Endothelial cell of umbilical vein (primary cell): ENCODE results near the gene TP53RK.

ENCODE experiments used
- CTCF ChIP-seq, 2 donors: IDR thresholded peaks; 1 replicate in 1 of 2; 2 replicates in 1 of 2; pipeline ENCODE4 v1.5.1; 2011; ENCODE audit warnings: low read length in 2 of 2, mild to moderate bottlenecking in 2 of 2, moderate library complexity in 2 of 2, control low read depth in 1 of 2, inconsistent platforms in 1 of 2, low read depth in 1 of 2; ENCODE audit not compliant: insufficient read depth in 1 of 2; ENCODE audit errors: extremely low read depth in 1 of 2
- EZH2 ChIP-seq: IDR thresholded peaks from 2 replicates; pipeline ENCODE4 v1.6.1; 2012; ENCODE audit warnings: borderline replicate concordance, low read depth, mild to moderate bottlenecking, moderate library complexity, low read length, inconsistent platforms; ENCODE audit not compliant: severe bottlenecking
- GATA2 ChIP-seq: IDR thresholded peaks from 2 replicates; pipeline ENCODE4 v1.7.0; 2011; ENCODE audit warnings: low read depth, mild to moderate bottlenecking, moderate library complexity, mixed read lengths, low read length; ENCODE audit not compliant: insufficient read length, insufficient read depth
- JUN ChIP-seq: IDR thresholded peaks from 2 replicates; pipeline ENCODE4 v1.6.1; 2011; ENCODE audit warnings: borderline replicate concordance, low read depth; ENCODE audit not compliant: insufficient read length, insufficient read depth
- MAX ChIP-seq: IDR thresholded peaks from 2 replicates; pipeline ENCODE4 v1.6.1; 2011; ENCODE audit not compliant: insufficient read depth, insufficient read length
- MYC ChIP-seq: IDR thresholded peaks from one replicate; pipeline ENCODE4 v1.6.1; 2011; ENCODE audit warnings: mild to moderate bottlenecking, low read depth, low read length
- POLR2A ChIP-seq: IDR thresholded peaks from 2 replicates; pipeline ENCODE4 v1.6.1; 2012; ENCODE audit warnings: low read depth, mild to moderate bottlenecking, control low read depth, low read length
- POLR2AphosphoS5 ChIP-seq: IDR thresholded peaks from 2 replicates; pipeline ENCODE4 v1.6.1; 2012; ENCODE audit warnings: low read depth, mild to moderate bottlenecking, control low read depth, low read length, moderate library complexity; ENCODE audit not compliant: insufficient read depth

GRCh38 chr20:46640044-46640443 lies 49.2 kb downstream of the TP53RK start:
- TF ChIP-seq CTCF (IDR thresholded peaks at IDR 0.05; ENCODE audit: extremely low read depth in 1 of 2, insufficient read depth in 1 of 2, low read depth in 1 of 2, low read length in 2 of 2) (no peak), POLR2AphosphoS5 (no peak), MAX (no peak), POLR2A (no peak), EZH2 (no peak), MYC (no peak), GATA2 (no peak), JUN (no peak)
